ENCODE results near the gene HLCS. TPM values are rescaled to one million over a fixed set of nuclear protein-coding genes. Genes with fewer than 3 reads are reported as not detected.
A peak's percentile ranks its signal among the peaks of the same experiment; 100 is the strongest.

The HLCS gene
- total RNA-seq, 1 experiment from 2014 or later = 30.9 TPM

- no peak for DNase-seq (ENCODE audit: low read depth)
Observed at GRCh38 chr21:36813052-36813451, 153.4 kb downstream of the HLCS start.

GRCh38 chr21:36811762-36812161, 154.7 kb downstream of the HLCS start:
- no peak for DNase-seq (ENCODE audit: low read depth)

- no peak for DNase-seq (ENCODE audit: low read depth)
Observed at GRCh38 chr21:36810443-36810842, 156.0 kb downstream of the HLCS start.

GRCh38 chr21:36807422-36807928, 159.0 kb downstream of the HLCS start:
- DNase-seq (ENCODE audit: low read depth) = no peak

GRCh38 chr21:36806103-36806502, 160.4 kb downstream of the HLCS start:
- peak; percentile 43 for DNase-seq (ENCODE audit: low read depth)

GRCh38 chr21:36804874-36805611, 161.4 kb downstream of the HLCS start:
- DNase-seq (ENCODE audit: low read depth) = no peak

- DNase-seq (ENCODE audit: low read depth) = no peak
Observed at GRCh38 chr21:36803816-36804439, 162.5 kb downstream of the HLCS start.

- DNase-seq (ENCODE audit: low read depth) = no peak
Observed at GRCh38 chr21:36803051-36803645, 163.3 kb downstream of the HLCS start.

GRCh38 chr21:36800734-36801133, 165.7 kb downstream of the HLCS start:
- DNase-seq (ENCODE audit: low read depth) = no peak

GRCh38 chr21:36799869-36800268, 166.6 kb downstream of the HLCS start:
- DNase-seq (ENCODE audit: low read depth) = no peak

- no peak for DNase-seq (ENCODE audit: low read depth)
Observed at GRCh38 chr21:36798491-36798890, 168.0 kb downstream of the HLCS start.

- DNase-seq (ENCODE audit: low read depth) = no peak
Observed at GRCh38 chr21:36796070-36796469, 170.4 kb downstream of the HLCS start.

GRCh38 chr21:36792505-36792967, 173.9 kb downstream of the HLCS start:
- peak; percentile 27 for DNase-seq (ENCODE audit: low read depth)

GRCh38 chr21:36791695-36792470, 174.6 kb downstream of the HLCS start:
- DNase-seq (ENCODE audit: low read depth) = no peak

GRCh38 chr21:36791180-36791579, 175.3 kb downstream of the HLCS start:
- DNase-seq (ENCODE audit: low read depth) = no peak

- DNase-seq (ENCODE audit: low read depth) = no peak
Observed at GRCh38 chr21:36790616-36791015, 175.9 kb downstream of the HLCS start.

GRCh38 chr21:36788120-36788638, 178.3 kb downstream of the HLCS start:
- DNase-seq (ENCODE audit: low read depth) = peak; percentile 57

GRCh38 chr21:36786186-36786585, 180.3 kb downstream of the HLCS start:
- DNase-seq (ENCODE audit: low read depth) = no peak

- no peak for DNase-seq (ENCODE audit: low read depth)
Observed at GRCh38 chr21:36785615-36786014, 180.9 kb downstream of the HLCS start.

GRCh38 chr21:36784947-36785346, 181.5 kb downstream of the HLCS start:
- no peak for DNase-seq (ENCODE audit: low read depth)

- DNase-seq (ENCODE audit: low read depth) = peak; percentile 91
Observed at GRCh38 chr21:36783612-36784374, 182.7 kb downstream of the HLCS start.
